ENCODE results near the gene ANKRD22.
A peak's percentile ranks its signal among the peaks of the same experiment; 100 is the strongest.

The ANKRD22 gene

GRCh38 chr10:88835096-88835909 is 16.3 kb downstream of the ANKRD22 start:
- Histone ChIP-seq H3K9me3 (no peaks in the 10 kb centered on the region), H3K27ac (peak overlapping the region; percentile 88), H3K4me1 (ENCODE audit: control insufficient read depth in 1 of 2, insufficient read depth in 1 of 2, low read depth in 1 of 2, low read length in 1 of 2) (peaks cover 88% of the 10 kb centered on the region in 2 experiments), H3K4me3 (ENCODE audit: low read depth in 1 of 2, low read length in 1 of 2) (peak overlapping the region; percentile 16 to 26), H3K27me3 (no peaks in the 10 kb centered on the region), H3K36me3 (peaks cover 16% of the 10 kb centered on the region)
- peak; percentile 90 for TF ChIP-seq CTCF (IDR thresholded peaks at IDR 0.05)

GRCh38 chr10:88833723-88834122 is 17.9 kb downstream of the ANKRD22 start:
- peak; percentile 31 for TF ChIP-seq CTCF (IDR thresholded peaks at IDR 0.05)
- Histone ChIP-seq H3K9me3 (no peaks in the 10 kb centered on the region), H3K4me1 (ENCODE audit: control insufficient read depth in 1 of 2, insufficient read depth in 1 of 2, low read depth in 1 of 2, low read length in 1 of 2) (peaks cover 72% of the 10 kb centered on the region in 2 experiments), H3K36me3 (peaks cover 32% of the 10 kb centered on the region), H3K27ac (peak overlapping the region; percentile 88), H3K4me3 (ENCODE audit: low read depth in 1 of 2, low read length in 1 of 2) (peak overlapping the region; percentile 9 to 22), H3K27me3 (no peaks in the 10 kb centered on the region)

- peaks cover 66 to 67% of the 10 kb centered on the region in 2 experiments for H3K4me1 ChIP-seq (ENCODE audit: control insufficient read depth in 1 of 2, insufficient read depth in 1 of 2, low read depth in 1 of 2, low read length in 1 of 2)
- TF ChIP-seq CTCF (IDR thresholded peaks at IDR 0.05), result no peak
- no peaks in the 10 kb centered on the region for H3K27me3 ChIP-seq
- peak overlapping the region; percentile 88 for H3K27ac ChIP-seq
- H3K36me3 ChIP-seq, result peaks cover 37% of the 10 kb centered on the region
- H3K9me3 ChIP-seq, result no peaks in the 10 kb centered on the region
- peak overlapping the region in 1 of 2 experiments; percentile 22 for H3K4me3 ChIP-seq (ENCODE audit: low read depth in 1 of 2, low read length in 1 of 2)
These were observed 18.5 kb downstream of the ANKRD22 start for GRCh38 chr10:88833156-88833555.

GRCh38 chr10:88832376-88832775 is 19.3 kb downstream of the ANKRD22 start:
- Histone ChIP-seq H3K9me3 (no peaks in the 10 kb centered on the region), H3K4me1 (ENCODE audit: control insufficient read depth in 1 of 2, insufficient read depth in 1 of 2, low read depth in 1 of 2, low read length in 1 of 2) (peaks cover 58 to 59% of the 10 kb centered on the region in 2 experiments), H3K36me3 (peaks cover 45% of the 10 kb centered on the region), H3K27ac (peak overlapping the region; percentile 88), H3K27me3 (no peaks in the 10 kb centered on the region), H3K4me3 (ENCODE audit: low read depth in 1 of 2, low read length in 1 of 2) (no peak overlapping the region)
- no peak for TF ChIP-seq CTCF (IDR thresholded peaks at IDR 0.05)

- no peak overlapping the region for H3K4me3 ChIP-seq (ENCODE audit: low read depth in 1 of 2, low read length in 1 of 2)
- peak overlapping the region; percentile 88 for H3K27ac ChIP-seq
- no peaks in the 10 kb centered on the region for H3K27me3 ChIP-seq
- no peaks in the 10 kb centered on the region for H3K9me3 ChIP-seq
- H3K4me1 ChIP-seq (ENCODE audit: control insufficient read depth in 1 of 2, insufficient read depth in 1 of 2, low read depth in 1 of 2, low read length in 1 of 2), result peaks cover 52% of the 10 kb centered on the region in 2 experiments
- H3K36me3 ChIP-seq, result peaks cover 52% of the 10 kb centered on the region
- no peak for TF ChIP-seq CTCF (IDR thresholded peaks at IDR 0.05)
These were observed 19.9 kb downstream of the ANKRD22 start for GRCh38 chr10:88831709-88832108.
